Bronchial smooth muscle cell (primary cell): ENCODE results near the gene PLEKHH1. TPM values are rescaled to one million over a fixed set of nuclear protein-coding genes. Genes with fewer than 3 reads are reported as not detected.

Experiments
- total RNA-seq: library from RNA; depleted of rRNA; stranded (reverse); fragments of >200 nt; gene quantifications from 2 replicates; pipeline ENCODE4 v1.2.1, GENCODE V29; 2014

The PLEKHH1 gene
- total RNA-seq, result under 0.01 and 0.34 TPM in 2 replicates

GRCh38 chr14:67532998-67533753, at the start of gene PLEKHH1:
Gene PLEKHH1 (plus strand): TSS chr14:67533290. CDS start chr14:67541868, 8,578 bp downstream.

DNA sequence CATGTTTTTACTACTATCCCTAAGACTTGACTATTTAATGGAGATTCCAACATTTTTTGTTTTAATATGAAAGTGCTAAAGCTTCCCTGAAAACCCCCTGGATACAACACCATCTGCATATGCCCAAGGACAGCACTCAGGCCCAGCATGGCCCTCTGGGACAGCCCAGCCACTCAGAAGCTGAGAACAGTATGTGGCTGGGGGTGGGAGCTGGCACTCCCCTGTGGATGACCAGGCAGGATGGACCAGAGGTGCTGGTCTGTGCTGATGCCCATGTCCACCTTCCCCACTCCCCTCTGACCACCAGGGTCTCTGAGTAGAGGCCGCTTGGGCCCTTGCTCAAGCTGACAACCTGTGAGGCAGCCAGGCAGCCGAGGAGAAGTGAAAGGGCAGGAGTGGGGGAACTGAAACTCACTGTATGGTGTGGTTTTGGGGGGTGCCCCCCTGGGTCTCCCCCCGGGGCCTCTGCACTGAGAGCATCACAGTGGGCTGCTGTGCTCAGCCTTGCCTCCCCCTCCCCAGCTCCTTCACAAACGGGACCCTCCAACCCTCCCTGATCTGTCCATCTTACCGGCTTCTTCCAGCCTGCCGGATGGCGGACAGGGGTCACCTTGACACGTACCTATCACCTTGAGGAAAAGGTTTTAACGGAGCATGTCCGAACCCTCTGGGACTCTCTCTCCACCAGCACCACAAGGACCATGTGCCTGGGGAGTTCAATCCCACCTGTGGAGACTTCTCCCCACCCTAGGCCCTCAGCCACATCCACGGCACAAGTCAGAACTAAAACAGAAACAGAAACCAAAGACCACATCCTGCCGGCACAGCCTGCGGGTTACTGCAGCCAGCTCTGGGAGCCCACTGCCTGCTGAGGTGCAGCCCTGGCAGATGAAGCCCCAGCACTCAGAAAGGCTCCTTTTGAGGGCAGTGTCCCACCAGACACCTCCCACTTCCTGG, 44.9 kb upstream of the PLEKHH1 start, which contains the start of gene TMEM229B:
Gene TMEM229B (minus strand): TSS at position 785 of the 957 bp plus-strand sequence. CDS start 14,798 bp downstream, outside the sequence.

GRCh38 chr14:67599698-67600561, 66.8 kb downstream of the PLEKHH1 start, which contains the start of gene PIGH:
Gene PIGH (minus strand): TSS chr14:67600268. CDS start chr14:67600203, 65 bp downstream.

GRCh38 chr14:67619446-67620216, 86.5 kb downstream of the PLEKHH1 start, which contains the start of gene ARG2:
Gene ARG2 (plus strand): TSS chr14:67619920. CDS start chr14:67619978, 58 bp downstream.

Other genes with a start within 250 kb of the PLEKHH1 start
- gene ATP6V1D, start 173.5 kb upstream of the PLEKHH1 start, total RNA-seq, result 69.3 and 119 TPM in 2 replicates
- 165 and 201 TPM in 2 replicates for gene EIF2S1, start 173.0 kb upstream of the PLEKHH1 start, total RNA-seq
- 2.6 and 6.5 TPM in 2 replicates for gene PLEK2, start 121.1 kb upstream of the PLEKHH1 start, total RNA-seq
- gene TMEM229B, start 44.6 kb upstream of the PLEKHH1 start, total RNA-seq, result 0.32 and 0.60 TPM in 2 replicates
- gene PIGH, start 67.0 kb downstream of the PLEKHH1 start, total RNA-seq, result 7.4 and 10.5 TPM in 2 replicates
- gene ARG2, start 86.6 kb downstream of the PLEKHH1 start, total RNA-seq, result 0.34 and 0.63 TPM in 2 replicates
- 67.5 and 113 TPM in 2 replicates for gene VTI1B, start 141.3 kb downstream of the PLEKHH1 start, total RNA-seq
- 68.7 and 82.6 TPM in 2 replicates for gene RDH11, start 162.5 kb downstream of the PLEKHH1 start, total RNA-seq
- gene RDH12, start 168.6 kb downstream of the PLEKHH1 start, total RNA-seq, result 0.09 and 0.16 TPM in 2 replicates